Measurements from ENCODE around the gene NME7. TPM values are rescaled to one million over a fixed set of nuclear protein-coding genes. Genes with fewer than 3 reads are reported as not detected.

NME7 gene
- total RNA-seq, 2 experiments from 2014 or later = 21.8 to 29.1 TPM

DNA sequence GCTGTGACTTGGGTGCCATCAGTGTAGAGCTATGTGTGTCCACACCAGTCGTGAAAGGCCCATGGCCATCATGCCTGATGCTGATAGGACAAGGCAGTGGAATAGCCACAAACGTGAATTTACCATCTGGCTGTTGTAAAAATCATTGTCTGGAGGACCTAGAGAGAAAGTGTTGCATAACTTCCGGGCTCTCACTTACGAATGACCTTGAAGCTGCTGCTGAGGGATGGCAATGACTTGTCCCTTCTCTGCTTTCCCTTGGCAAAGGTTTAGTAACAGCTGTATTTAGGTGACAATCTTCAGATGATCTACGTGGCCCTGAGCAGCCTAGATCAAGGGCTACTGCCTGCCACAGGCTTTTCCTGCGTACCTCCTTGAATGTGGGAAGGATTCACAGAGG is 255.4 kb downstream of the NME7 start:
- Mint-ChIP-seq H3K4me3 (no peak overlapping the region), H3K9me3 (ENCODE audit: low read depth) (no peaks in the 10 kb centered on the region), H3K27me3 (peaks cover 9% of the 10 kb centered on the region), H3K27ac (no peak overlapping the region), H3K36me3 (peaks cover 2% of the 10 kb centered on the region), H3K4me1 (peaks cover 32% of the 10 kb centered on the region)
- CTCF ChIA-PET = interaction anchor here (0.9 kb wide), 1 partner anchor 509 kb away, joined by 3 read pairs; no protein-coding TSS in a partner anchor
- no peak for ATAC-seq
- DNase-seq = no peak

GRCh38 chr1:169111472-169111871 is 256.1 kb downstream of the NME7 start:
- no peak for DNase-seq
- CTCF ChIA-PET = interaction anchor here (0.9 kb wide), 1 partner anchor 508 kb away, joined by 3 read pairs; no protein-coding TSS in a partner anchor
- ATAC-seq = no peak
- H3K36me3 Mint-ChIP-seq = no peaks in the 10 kb centered on the region
- peaks cover 32% of the 10 kb centered on the region for H3K4me1 Mint-ChIP-seq
- peaks cover 12% of the 10 kb centered on the region for H3K27me3 Mint-ChIP-seq
- H3K4me3 Mint-ChIP-seq = no peak overlapping the region
- H3K27ac Mint-ChIP-seq = no peak overlapping the region
- H3K9me3 Mint-ChIP-seq (ENCODE audit: low read depth) = no peaks in the 10 kb centered on the region

DNA sequence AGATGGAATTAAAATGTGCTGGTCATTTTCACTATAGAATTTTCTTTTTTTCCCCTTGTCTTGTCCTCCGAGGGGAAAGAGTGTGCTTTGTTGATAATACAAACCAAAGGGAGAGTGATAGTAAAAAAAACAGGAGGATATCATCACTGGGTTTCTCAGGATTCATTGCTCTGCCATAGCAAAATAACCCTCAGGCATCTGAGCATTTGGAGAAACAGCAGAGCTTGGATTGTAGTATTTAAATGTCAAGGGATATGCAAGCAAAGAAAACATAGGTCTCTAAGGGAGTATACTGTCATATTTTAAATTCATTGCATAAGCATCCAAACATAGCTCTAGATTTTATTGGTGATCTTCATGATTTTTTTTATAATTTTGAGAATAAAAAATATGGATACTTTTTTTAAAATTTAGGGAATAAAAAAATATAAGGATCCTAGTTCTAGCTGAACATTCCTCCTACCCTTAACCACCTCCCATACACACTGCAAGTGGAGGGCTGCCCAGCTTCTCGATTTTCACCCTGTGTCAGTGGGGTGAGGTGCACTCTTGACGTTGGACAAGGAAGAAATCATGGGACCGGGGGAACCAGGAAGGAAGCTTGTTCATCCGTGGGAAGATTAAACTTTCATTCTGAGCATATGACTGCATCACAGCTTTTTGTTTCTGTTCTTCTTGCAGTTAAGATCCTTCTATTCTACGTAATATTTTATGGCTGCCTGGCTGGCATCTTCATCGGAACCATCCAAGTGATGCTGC is 256.7 kb downstream of the NME7 start:
- H3K4me1 Mint-ChIP-seq = peaks cover 27% of the 10 kb centered on the region
- no peak for ATAC-seq
- CTCF ChIA-PET = interaction anchor here (1.2 to 2.3 kb wide), 2 partner anchors 507 to 672 kb away, joined by 3 to 10 read pairs; no protein-coding TSS in a partner anchor

DNA sequence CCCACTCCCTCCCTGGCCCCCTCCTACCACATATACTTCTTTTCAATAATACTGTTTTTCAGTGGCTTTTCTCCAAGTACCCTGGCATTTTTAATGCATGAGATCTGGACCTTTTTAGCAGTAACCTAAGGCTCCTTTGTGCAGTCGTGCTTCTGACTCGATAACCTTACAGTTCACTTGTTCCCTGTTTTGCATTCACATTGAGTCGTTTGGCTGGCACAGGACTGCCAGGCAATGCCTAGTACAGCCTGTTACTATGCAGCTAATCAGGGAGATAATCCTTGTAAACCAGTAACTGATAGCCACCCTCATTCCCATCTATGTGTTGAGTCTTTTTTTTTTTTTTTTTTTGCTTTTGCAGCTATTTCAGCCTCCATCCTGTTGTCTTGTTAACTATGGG is 257.4 kb downstream of the NME7 start:
- CTCF ChIA-PET = interaction anchor here (1.0 to 2.3 kb wide), 3 partner anchors 15 to 671 kb away, joined by 3 to 10 read pairs (median 3); no protein-coding TSS in a partner anchor
- DNase-seq = no peak
- Mint-ChIP-seq H3K27ac (no peak overlapping the region), H3K4me3 (no peak overlapping the region), H3K36me3 (no peaks in the 10 kb centered on the region), H3K27me3 (peaks cover 12% of the 10 kb centered on the region), H3K9me3 (ENCODE audit: low read depth) (no peaks in the 10 kb centered on the region), H3K4me1 (peaks cover 25% of the 10 kb centered on the region)
- ATAC-seq = no peak

More for the DNA sequence above, 256.7 kb downstream of the NME7 start:
- Mint-ChIP-seq H3K36me3 (no peaks in the 10 kb centered on the region), H3K9me3 (ENCODE audit: low read depth) (no peaks in the 10 kb centered on the region), H3K4me3 (no peak overlapping the region), H3K27me3 (peaks cover 12% of the 10 kb centered on the region), H3K27ac (no peak overlapping the region)
- no peak for DNase-seq

- CTCF ChIA-PET = interaction anchor here (1.0 to 2.3 kb wide), 6 partner anchors 15 to 768 kb away, joined by 3 to 10 read pairs (median 4); no protein-coding TSS in a partner anchor
- H3K36me3 Mint-ChIP-seq = no peaks in the 10 kb centered on the region
- no peak for DNase-seq
- peaks cover 25% of the 10 kb centered on the region for H3K4me1 Mint-ChIP-seq
- no peak for ATAC-seq
- H3K9me3 Mint-ChIP-seq (ENCODE audit: low read depth) = no peaks in the 10 kb centered on the region
- H3K27ac Mint-ChIP-seq = no peak overlapping the region
- H3K27me3 Mint-ChIP-seq = peaks cover 12% of the 10 kb centered on the region
- H3K4me3 Mint-ChIP-seq = no peak overlapping the region
These were observed 257.9 kb downstream of the NME7 start for GRCh38 chr1:169109561-169110134.

DNA sequence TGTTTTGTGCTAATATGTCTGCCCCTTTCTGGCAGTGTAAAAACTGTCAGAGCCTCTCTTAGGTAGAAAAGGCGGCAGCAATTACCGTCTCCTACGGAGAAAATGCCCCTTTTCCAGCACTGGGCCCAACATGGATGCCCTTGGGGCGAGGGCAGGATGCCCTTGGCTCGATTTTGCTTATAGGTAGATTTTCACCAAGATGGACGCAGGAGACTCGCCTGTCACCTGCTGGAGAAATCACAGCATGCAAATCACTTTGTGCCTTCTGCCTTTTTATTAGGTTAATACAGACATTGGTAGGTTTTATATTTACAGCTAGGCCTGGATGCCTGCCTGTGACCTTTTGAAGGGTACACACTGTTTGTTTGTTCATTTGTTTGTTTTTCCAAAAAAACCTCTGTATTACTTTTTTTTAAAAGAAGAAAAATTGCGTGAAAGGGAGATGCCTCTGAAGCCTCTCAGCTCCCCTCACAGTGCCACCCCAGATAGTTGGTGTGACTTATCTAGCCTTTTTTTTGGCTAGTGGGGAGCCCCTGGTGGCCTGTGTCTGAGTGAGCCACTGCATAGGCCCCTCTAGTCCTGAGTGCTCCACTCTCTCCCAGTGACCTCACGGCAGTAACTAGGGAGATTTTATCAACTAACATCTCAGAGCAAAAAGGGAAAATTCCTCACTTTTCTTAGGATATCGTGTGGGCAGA is 258.6 kb downstream of the NME7 start:
- ATAC-seq = no peak
- Mint-ChIP-seq H3K9me3 (ENCODE audit: low read depth) (no peaks in the 10 kb centered on the region), H3K4me1 (peaks cover 25% of the 10 kb centered on the region), H3K4me3 (no peak overlapping the region), H3K27ac (no peak overlapping the region), H3K36me3 (no peaks in the 10 kb centered on the region), H3K27me3 (peaks cover 12% of the 10 kb centered on the region)
- no peak for DNase-seq
- CTCF ChIA-PET = interaction anchor here (1.0 to 2.3 kb wide), 5 partner anchors 16 to 767 kb away, joined by 3 to 10 read pairs (median 4); no protein-coding TSS in a partner anchor

- H3K27me3 Mint-ChIP-seq = peaks cover 12% of the 10 kb centered on the region
- DNase-seq (no peak), ATAC-seq (no peak)
- peaks cover 25% of the 10 kb centered on the region for H3K4me1 Mint-ChIP-seq
- H3K36me3 Mint-ChIP-seq = no peaks in the 10 kb centered on the region
- peak overlapping the region; percentile 41 for H3K4me3 Mint-ChIP-seq
- H3K9me3 Mint-ChIP-seq (ENCODE audit: low read depth) = no peaks in the 10 kb centered on the region
- H3K27ac Mint-ChIP-seq = no peak overlapping the region
- CTCF ChIA-PET = interaction anchor here (1.3 to 1.5 kb wide), 2 partner anchors 505 to 669 kb away, joined by 4 to 6 read pairs; no protein-coding TSS in a partner anchor
These were observed 259.4 kb downstream of the NME7 start for GRCh38 chr1:169108223-169108622.

DNA sequence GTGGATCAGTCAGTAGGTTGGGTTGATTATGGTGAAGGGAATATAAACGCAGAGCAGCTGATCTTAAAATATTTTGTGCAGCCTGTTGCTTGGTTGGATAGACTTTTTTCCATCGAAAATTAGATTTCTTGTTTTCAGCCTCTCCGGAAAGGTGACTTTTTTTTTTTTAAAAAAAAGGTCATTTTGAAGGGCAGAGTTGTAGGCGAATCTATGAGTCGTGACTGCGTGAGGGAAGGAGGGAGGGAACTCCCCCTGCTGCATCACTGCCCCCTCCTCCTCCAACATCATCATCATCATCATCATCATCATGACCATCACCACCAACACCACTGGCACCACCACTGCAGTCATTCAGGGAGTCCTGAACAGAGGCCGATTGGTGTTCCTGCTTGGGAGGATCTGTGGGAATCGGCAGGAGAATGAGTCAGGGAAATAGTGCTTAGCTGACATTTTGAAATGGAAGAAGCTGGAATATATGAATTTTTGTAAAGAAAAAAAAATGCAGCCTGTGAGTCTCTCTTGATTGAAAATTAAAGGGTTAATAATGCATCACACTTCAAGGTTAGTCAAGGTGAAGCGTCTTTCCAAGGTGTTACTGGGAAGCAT is 259.9 kb downstream of the NME7 start:
- Mint-ChIP-seq H3K27ac (no peak overlapping the region), H3K4me1 (peaks cover 25% of the 10 kb centered on the region), H3K36me3 (no peaks in the 10 kb centered on the region), H3K4me3 (peak overlapping the region; percentile 73), H3K27me3 (peaks cover 12% of the 10 kb centered on the region), H3K9me3 (ENCODE audit: low read depth) (no peaks in the 10 kb centered on the region)
- no peak for ATAC-seq
- CTCF ChIA-PET = interaction anchor here (0.8 to 1.5 kb wide), 3 partner anchors 31 to 668 kb away, joined by 3 to 6 read pairs (median 4); no protein-coding TSS in a partner anchor
- DNase-seq = no peak

GRCh38 chr1:169106921-169107602 is 260.5 kb downstream of the NME7 start:
- Mint-ChIP-seq H3K4me1 (peaks cover 25% of the 10 kb centered on the region), H3K27me3 (peaks cover 14% of the 10 kb centered on the region), H3K36me3 (no peaks in the 10 kb centered on the region), H3K27ac (peak overlapping the region; percentile 9), H3K9me3 (ENCODE audit: low read depth) (no peaks in the 10 kb centered on the region), H3K4me3 (peak overlapping the region; percentile 73)
- CTCF ChIA-PET = interaction anchor here (0.6 to 1.4 kb wide), 4 partner anchors 9 to 503 kb away, joined by 3 to 6 read pairs (median 4); no protein-coding TSS in a partner anchor
- DNase-seq (no peak), ATAC-seq (no peak)

DNA sequence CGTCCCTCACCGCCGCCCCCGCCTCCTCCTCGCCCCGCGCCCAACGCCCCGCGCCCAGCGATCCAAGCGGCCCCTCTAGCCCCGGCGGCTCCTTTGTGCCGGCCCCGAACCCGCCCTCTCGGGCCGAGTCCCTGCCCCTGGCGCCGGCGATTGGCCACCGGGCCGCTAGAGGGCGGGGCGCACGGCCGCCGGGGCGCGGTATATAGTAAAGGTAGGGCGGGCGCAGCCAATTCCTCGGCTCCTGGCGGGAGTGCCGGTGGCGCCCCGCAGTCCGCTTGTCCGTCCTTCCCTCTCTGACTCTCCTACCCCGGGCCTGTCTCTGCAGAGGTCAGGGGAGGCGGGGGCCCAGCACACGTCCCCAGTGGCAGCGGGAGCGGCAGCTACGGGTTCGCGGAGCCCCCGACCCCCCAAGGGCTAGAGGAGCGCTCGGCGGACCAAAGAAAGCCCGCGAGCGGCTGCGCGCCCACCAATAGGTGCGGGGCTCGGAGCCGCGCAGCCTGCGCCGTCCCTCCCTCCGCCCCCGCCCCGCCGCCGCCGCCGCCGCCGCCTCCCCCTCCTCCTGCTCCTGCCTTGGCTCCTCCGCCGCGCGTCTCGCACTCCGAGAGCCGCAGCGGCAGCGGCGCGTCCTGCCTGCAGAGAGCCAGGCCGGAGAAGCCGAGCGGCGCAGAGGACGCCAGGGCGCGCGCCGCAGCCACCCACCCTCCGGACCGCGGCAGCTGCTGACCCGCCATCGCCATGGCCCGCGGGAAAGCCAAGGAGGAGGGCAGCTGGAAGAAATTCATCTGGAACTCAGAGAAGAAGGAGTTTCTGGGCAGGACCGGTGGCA is 261.3 kb downstream of the NME7 start, which contains the start of gene ATP1B1:
Gene ATP1B1, plus strand, starts transcription at position 596 of the 826 bp plus-strand sequence. Its CDS starts 140 bp downstream, at position 736.
- H3K27me3 Mint-ChIP-seq = peaks cover 14% of the 10 kb centered on the region
- H3K9me3 Mint-ChIP-seq (ENCODE audit: low read depth) = no peaks in the 10 kb centered on the region
- peaks cover 25% of the 10 kb centered on the region for H3K4me1 Mint-ChIP-seq
- ATAC-seq = peak; percentile 96
- H3K27ac Mint-ChIP-seq = peak within 1 kb of the TSS; percentile 39
- no peaks in the 10 kb centered on the region for H3K36me3 Mint-ChIP-seq
- CTCF ChIA-PET = interaction anchor here (0.6 to 1.4 kb wide), 4 partner anchors 10 to 667 kb away, joined by 3 to 6 read pairs (median 4); no protein-coding TSS in a partner anchor
- DNase-seq = peak; percentile 85
- H3K4me3 Mint-ChIP-seq = peak within 1 kb of the TSS; percentile 73

GRCh38 chr1:169105434-169106094 is 262.0 kb downstream of the NME7 start:
- Mint-ChIP-seq H3K4me1 (peaks cover 25% of the 10 kb centered on the region), H3K4me3 (peak overlapping the region; percentile 54), H3K9me3 (ENCODE audit: low read depth) (no peaks in the 10 kb centered on the region), H3K27me3 (peaks cover 18% of the 10 kb centered on the region), H3K36me3 (no peaks in the 10 kb centered on the region), H3K27ac (no peak overlapping the region)
- DNase-seq = peak; percentile 50
- peak; percentile 25 for ATAC-seq
- CTCF ChIA-PET = interaction anchor here (0.9 to 1.4 kb wide), 3 partner anchors 11 to 667 kb away, joined by 3 to 6 read pairs (median 4); no protein-coding TSS in a partner anchor

All from activated CD8-positive, alpha-beta memory T cell treated with anti-CD3 and anti-CD28 coated beads, Interleukin-2, amount 10 ng/mL, durations not matched to agents 7 days and 5 days (primary cell).